Measurements from ENCODE around the gene DGCR8. TPM values are rescaled to one million over a fixed set of nuclear protein-coding genes. Genes with fewer than 3 reads are reported as not detected.
A peak's percentile ranks its signal among the peaks of the same experiment; 100 is the strongest.

DGCR8 gene
- 41.7 and 43.6 TPM in 2 replicates for total RNA-seq (2014; rRNA removed)
- percentile 78 among the genes with signal in this experiment for Bru-seq, nascent RNA
- BruChase-seq, experiment 1, labeled RNA remaining after a 6-hour chase, result percentile 78 among the genes with signal in this experiment
- percentile 84 among the genes with signal in this experiment for BruChase-seq, experiment 2, labeled RNA remaining after a 2-hour chase
- long read RNA-seq, full-length matches to known transcripts, result 3 of 10 reads
- long read RNA-seq, partial matches to known transcripts, result 2 of 10 reads
- long read RNA-seq, other reads (novel, unspliced or antisense), result 5 of 10 reads

GRCh38 chr22:20079745-20080444, at the start of gene DGCR8:
Gene DGCR8, plus strand, starts transcription at chr22:20080241. Its CDS starts 5,723 bp downstream, at chr22:20085964.
- BruUV-seq (replicated peaks), result no TSS peak
- peak within 1 kb of the TSS; percentile 96 for H3K4me2 ChIP-seq (ENCODE audit: low read length)
- DNase-seq (peak; percentile 93), ATAC-seq (peak; percentile 90)
- peaks cover 3% of the 10 kb centered on the region; the same call in 1 of the 2 replicates for H3K36me3 ChIP-seq (ENCODE audit: low read depth, low read length)
- peak within 1 kb of the TSS; percentile 93 for H3K4me3 ChIP-seq (ENCODE audit: low read length)
- peaks cover 24% of the 10 kb centered on the region for H4K20me1 ChIP-seq (ENCODE audit: low read length)
- ChIA-PET POLR2A (ENCODE audit: unreplicated experiment) (no interaction called here), CTCF (interaction anchor here (0.6 kb wide), 1 partner anchor 399 kb away, joined by 3 read pairs; no protein-coding TSS in a partner anchor)
- H3K9me3 ChIP-seq (ENCODE audit: low read length), result no peaks in the 10 kb centered on the region
- peak within 1 kb of the TSS; percentile 100 for H3K9ac ChIP-seq (ENCODE audit: low read length)
- intact Hi-C loops (cut with micrococcal nuclease), result loop anchor here (2.0 kb wide), 1 partner anchor 37 kb away; the partner anchor contains the start of genes RANBP1 and TRMT2A
- peaks cover 46% of the 10 kb centered on the region for H3K79me2 ChIP-seq (ENCODE audit: low read length)
- TF ChIP-seq EZH2phosphoT487 (IDR thresholded peaks at IDR 0.05; ENCODE audit: borderline replicate concordance, low read length), result no peak
- no peak for TF ChIP-seq CTCF (conservative IDR thresholded peaks at IDR 0.05; ENCODE audit: low read depth, low read length)
- no peak for TF ChIP-seq EZH2 (IDR thresholded peaks at IDR 0.05; ENCODE audit: low read length, unreplicated experiment)
- no peaks in the 10 kb centered on the region for H3K9me2 ChIP-seq (replicated peaks; ENCODE audit: low read length)
- peaks cover 17% of the 10 kb centered on the region for H3K4me1 ChIP-seq (ENCODE audit: insufficient read depth, low read length)
- peak within 1 kb of the TSS; percentile 94 for H2AFZ ChIP-seq (ENCODE audit: low read length)
- no peaks in the 10 kb centered on the region for H3K27me3 ChIP-seq (ENCODE audit: low read length)
- H3K27ac ChIP-seq (ENCODE audit: low read length), result peak within 1 kb of the TSS; percentile 73
- no peaks in the 10 kb centered on the region for H3F3A ChIP-seq (ENCODE audit: low read length, unreplicated experiment)

DNA sequence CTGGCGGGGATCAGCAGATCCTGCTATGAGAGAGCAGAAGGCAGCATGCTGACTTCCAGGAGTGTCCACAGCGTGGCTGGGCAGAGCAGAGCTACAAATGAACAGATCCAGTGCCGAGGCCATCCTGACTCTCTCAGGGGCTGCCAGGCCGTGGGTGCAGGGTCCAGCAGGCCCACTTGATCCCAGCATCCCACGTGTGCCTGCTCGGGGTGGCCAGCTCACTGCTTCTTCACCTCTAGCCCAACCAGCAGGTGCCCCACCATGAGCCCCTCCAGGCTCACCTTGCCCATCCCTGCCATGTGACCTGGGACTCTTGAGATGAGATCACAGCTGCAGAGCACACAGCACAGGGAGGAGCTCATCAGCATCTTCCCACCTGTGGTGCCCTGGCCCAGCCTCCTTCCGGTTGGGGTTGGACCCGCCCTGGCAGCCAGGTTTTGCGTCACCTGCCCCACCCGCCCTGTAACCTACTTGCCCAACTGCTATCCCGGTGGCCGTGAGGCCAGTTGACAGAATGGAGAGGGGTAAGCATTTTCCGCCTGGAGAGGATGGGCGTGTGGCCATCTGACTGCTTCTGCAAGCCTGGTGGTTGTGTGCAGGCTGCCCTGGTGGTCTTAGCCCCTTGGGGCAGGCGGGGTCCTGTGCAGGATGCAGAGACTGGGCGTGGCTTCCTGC, 48.2 kb upstream of the DGCR8 start:
- no peaks in the 10 kb centered on the region for H3K9me2 ChIP-seq (replicated peaks; ENCODE audit: low read length)
- no peaks in the 10 kb centered on the region for H4K20me1 ChIP-seq (ENCODE audit: low read length)
- no peak overlapping the region for H3K4me2 ChIP-seq (ENCODE audit: low read length)
- H3K9me3 ChIP-seq (ENCODE audit: low read length), result no peaks in the 10 kb centered on the region
- intact Hi-C loops (cut with micrococcal nuclease), result no loop called here
- H3K4me1 ChIP-seq (ENCODE audit: insufficient read depth, low read length), result no peaks in the 10 kb centered on the region
- no peak for DNase-seq
- H3K9ac ChIP-seq (ENCODE audit: low read length), result no peak overlapping the region
- ATAC-seq, result no peak
- H2AFZ ChIP-seq (ENCODE audit: low read length), result no peak overlapping the region
- TF ChIP-seq EZH2phosphoT487 (IDR thresholded peaks at IDR 0.05; ENCODE audit: borderline replicate concordance, low read length) (no peak), CTCF (conservative IDR thresholded peaks at IDR 0.05; ENCODE audit: low read depth, low read length) (no peak), EZH2 (IDR thresholded peaks at IDR 0.05; ENCODE audit: low read length, unreplicated experiment) (no peak)
- ChIA-PET CTCF (no interaction called here), POLR2A (ENCODE audit: unreplicated experiment) (no interaction called here)
- H3K79me2 ChIP-seq (ENCODE audit: low read length), result peaks cover 8% of the 10 kb centered on the region; the same call in 1 of the 2 replicates
- no TSS peak for BruUV-seq (replicated peaks)
- no peaks in the 10 kb centered on the region; the same call in 1 of the 2 replicates for H3K36me3 ChIP-seq (ENCODE audit: low read depth, low read length)
- H3K27me3 ChIP-seq (ENCODE audit: low read length), result no peaks in the 10 kb centered on the region
- H3K27ac ChIP-seq (ENCODE audit: low read length), result no peak overlapping the region
- H3F3A ChIP-seq (ENCODE audit: low read length, unreplicated experiment), result no peaks in the 10 kb centered on the region
- no peak overlapping the region for H3K4me3 ChIP-seq (ENCODE audit: low read length)
